T47D (cell line): Measurements from ENCODE around the gene TMEM131L.
"Not testable (repeated sequence)": the region's sequence is repeated elsewhere in the genome, so short reads cannot be mapped to it uniquely, and the experiment has no call there.

Experiments
- DNase-seq, 2 experiments: peaks; one replicate each; pipeline versions ENCODE4 v3.0.0 to v3.0.0-alpha.2; 2011 to 2012; ENCODE audit warnings: low read depth in 1 of 2, low spot score in 1 of 2
- JUND ChIP-seq: IDR thresholded peaks from 2 replicates; pipeline ENCODE4 v1.6.1; 2012; ENCODE audit warnings: low read depth
- in situ Hi-C: cut with HindIII; loops from 2 replicates; pipeline ENCODE4 v1.10.0; 2016; ENCODE audit warnings: low sequenced_read_pairs, low pct_unique_long_range_greater_than_20kb

The TMEM131L gene

GRCh38 chr4:153506341-153507309 is 40.5 kb downstream of the TMEM131L start:
- DNase-seq, result no peak

DNA sequence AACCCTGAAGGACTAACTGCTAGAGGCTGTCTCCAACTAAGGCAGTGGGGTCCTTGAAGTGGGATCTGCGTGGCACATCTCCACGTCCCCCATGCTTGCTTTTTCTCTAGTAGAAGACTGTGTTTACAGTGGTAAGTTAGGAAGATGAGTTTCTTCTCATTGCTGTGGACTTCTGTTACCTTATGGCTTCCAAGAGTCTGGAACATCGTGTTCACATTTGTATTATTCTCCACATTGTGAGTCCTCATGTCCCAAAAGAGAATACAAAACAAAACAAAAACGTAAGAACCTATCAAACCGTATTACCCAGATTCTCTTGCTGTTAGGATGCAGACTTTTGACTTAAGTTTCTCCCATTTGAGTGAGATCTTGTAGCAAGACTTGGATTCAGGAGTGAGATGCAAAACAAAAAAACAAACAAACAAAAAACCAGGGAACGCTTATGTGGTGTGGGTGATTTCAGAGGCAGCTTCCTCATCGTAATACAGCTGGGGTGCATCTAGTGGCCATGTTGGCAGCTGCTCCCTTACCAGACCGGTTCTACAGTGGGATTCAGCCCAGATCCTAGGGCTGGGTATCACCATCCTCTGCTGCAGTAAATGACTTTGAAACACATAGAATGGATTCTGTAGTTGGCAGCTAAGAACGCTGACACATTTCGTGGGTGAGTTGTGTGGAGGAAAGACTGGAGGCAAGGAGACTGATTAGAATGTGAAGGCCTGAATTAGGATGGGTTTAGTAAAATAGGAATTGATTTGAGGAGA is 41.3 kb downstream of the TMEM131L start:
- in situ Hi-C loops, result no loop called here
- DNase-seq, result peak in 1 of 2 experiments; percentile 18
- no peak for TF ChIP-seq JUND

More at GRCh38 chr4:153506341-153507309, 40.5 kb downstream of the TMEM131L start:
- in situ Hi-C loops, result no loop called here
- TF ChIP-seq JUND, result no peak

GRCh38 chr4:153509212-153509611 is 43.1 kb downstream of the TMEM131L start:
- DNase-seq, in situ Hi-C loops: not testable (repeated sequence)

GRCh38 chr4:153509724-153510123 is 43.6 kb downstream of the TMEM131L start:
- no peak for DNase-seq
- in situ Hi-C loops, result no loop called here
- no peak for TF ChIP-seq JUND

- TF ChIP-seq JUND, result no peak
- DNase-seq, result no peak
- in situ Hi-C loops, result no loop called here
These were observed 44.3 kb downstream of the TMEM131L start for GRCh38 chr4:153510252-153511001.

DNA sequence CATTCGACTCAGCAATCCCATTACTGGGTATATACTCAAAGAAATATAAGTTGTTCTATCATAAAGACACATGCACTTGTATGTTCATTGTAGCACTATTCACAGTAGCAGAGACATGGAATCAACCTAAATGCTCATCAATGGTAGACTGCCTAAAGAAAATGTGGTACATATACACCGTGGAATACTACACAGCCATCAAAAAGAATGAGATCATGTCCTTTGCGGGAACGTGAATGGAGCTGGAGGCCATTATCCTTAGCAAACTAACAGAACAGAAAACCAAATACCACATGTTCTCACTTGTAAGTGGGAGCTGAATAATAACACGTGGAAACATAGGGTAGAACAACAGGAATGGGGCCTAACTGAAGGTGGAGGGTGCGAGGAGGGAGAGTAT is 44.9 kb downstream of the TMEM131L start:
- in situ Hi-C loops, result no loop called here
- no peak for TF ChIP-seq JUND

DNA sequence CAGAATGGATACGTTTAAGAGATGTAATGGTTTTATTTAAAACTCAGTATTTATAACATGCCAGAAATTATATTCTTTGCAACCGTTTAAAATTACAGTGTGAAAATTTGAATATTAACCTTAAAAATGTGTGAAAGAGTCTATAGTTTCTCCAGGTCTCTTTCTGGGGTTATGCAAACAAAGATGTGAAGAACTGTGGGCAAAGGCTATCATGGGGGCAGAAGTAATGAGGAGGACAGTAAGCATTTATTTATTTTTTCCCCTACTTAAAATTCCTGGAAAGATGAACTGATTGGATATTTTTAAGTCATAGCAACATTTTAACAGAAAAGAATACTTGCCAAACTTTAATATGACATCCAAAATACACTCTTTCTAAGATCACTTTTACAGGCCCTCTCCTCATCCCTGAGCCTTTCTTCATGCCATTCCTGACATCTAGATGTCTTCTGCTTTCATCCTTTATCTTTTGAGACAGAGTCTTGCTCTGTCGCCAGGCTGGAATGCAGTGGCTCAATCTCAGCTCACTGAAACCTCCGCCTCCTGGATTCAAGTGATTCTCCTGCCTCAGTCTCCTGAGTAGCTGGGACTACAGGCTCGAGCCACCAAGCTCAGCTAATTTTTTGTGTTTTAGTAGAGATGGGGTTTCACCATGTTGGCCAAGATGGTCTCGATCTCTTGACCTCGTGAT is 46.1 kb downstream of the TMEM131L start:
- in situ Hi-C loops, result no loop called here
- TF ChIP-seq JUND, result no peak
- DNase-seq, result no peak

More for the DNA sequence above, 44.9 kb downstream of the TMEM131L start:
- DNase-seq, result no peak

DNA sequence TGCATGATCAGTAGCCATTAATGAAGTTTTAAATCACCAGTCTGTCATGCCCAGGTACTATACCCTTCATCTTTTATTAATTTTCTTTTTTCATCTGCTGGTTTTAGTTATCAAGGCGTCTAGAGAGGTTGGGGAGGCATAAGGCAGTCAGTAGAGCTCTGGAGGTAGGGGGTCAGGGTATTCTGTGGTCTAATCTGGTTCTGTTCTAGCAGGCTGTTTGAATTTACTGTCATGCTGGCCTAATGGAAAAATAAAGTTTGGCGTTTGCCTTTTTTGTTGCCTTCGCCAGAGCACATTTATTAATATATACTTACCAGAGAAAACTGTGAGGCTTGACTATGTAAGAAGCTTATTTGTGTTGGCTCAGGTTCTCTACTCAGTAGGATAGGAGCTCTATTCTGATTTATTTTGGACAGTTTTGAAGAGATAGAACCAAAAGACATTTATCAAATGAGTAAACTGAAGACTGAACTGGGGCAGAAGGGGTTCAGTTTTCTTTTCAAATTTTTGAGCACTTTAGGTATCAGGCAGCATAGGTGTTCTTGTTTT is 46.9 kb downstream of the TMEM131L start:
- no peak for TF ChIP-seq JUND
- DNase-seq, result no peak
- in situ Hi-C loops, result no loop called here

DNA sequence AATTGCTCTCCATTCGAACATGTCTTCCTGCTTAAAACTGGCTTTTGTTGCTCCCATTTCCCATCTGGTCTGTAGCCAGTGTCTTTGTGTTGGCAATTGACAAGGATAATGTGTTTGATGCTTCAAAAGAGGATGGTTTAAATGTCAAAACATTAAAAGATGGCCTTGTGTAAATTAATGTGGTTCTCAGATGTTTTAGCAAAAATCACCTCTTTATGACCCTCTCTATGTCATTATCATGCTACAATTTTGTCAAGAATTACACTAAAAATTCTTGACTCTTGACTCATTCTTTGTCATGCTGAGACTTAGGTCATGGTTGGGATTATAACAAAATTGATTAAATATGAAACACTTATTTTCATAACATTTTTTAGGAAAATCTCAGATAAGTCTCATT is 47.4 kb downstream of the TMEM131L start:
- TF ChIP-seq JUND, result no peak
- in situ Hi-C loops, result no loop called here
- no peak for DNase-seq

DNA sequence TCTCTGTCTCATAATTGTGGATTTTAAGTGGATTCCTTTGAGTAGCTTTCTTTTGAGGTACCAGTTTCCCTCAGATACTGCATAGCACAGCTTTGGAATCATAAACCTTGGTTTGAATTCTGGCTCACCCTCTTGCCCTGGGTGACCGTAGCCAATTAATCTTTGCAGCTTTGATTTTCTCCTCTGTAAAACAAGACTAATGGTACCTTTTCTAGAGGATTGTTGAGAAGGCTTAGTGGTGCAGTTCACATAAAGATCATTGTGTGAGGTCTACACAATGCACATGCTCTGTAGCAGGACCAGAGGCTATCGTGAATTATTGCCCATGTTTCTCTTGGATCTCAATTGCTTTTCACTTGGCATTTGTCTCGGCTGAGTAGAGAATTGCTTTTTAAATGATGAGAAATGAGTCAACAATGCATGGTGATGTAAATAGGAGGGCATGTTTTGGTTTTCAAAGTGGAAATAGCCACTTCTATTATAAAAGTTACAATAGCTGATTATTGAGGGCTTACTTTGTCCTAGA is 47.9 kb downstream of the TMEM131L start:
- in situ Hi-C loops, result no loop called here
- DNase-seq, result no peak
- no peak for TF ChIP-seq JUND

DNA sequence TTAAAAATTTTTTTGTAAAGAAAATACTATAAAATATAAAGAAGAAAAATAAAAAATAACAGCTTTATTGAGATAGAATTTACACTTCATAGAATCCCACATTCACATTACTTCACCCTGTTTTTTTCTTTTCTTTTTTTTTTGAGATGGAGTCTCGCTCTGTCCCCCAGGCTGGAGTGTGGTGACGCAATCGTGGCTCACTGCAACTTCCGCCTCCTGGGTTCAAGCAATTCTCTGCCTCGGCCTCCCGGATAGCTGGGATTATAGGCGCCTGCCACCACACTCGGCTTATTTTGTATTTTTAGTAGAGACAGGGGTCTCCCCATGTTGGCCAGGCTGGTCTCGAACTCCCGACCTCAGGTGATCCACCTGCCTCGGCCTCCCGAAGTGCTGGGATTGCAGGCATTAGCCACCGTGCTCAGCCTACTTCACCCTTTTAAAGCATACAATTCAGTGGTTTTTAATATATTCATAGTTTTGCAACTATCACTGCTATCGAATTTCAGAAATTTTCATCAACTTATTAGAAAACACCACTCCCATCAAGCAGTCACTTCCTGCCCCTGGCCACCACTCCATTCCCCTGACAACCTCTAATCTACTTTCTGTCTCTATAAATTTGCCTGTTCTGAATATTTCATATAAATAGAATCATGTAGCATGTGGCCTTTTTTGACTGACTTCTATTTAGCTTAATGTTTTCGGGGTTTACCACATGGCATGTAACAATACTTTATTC is 48.7 kb downstream of the TMEM131L start:
- in situ Hi-C loops, result no loop called here
- TF ChIP-seq JUND, result no peak
- no peak for DNase-seq
